Measurements from ENCODE around the gene C14orf93. TPM values are rescaled to one million over a fixed set of nuclear protein-coding genes. Genes with fewer than 3 reads are reported as not detected.
A peak's percentile ranks its signal among the peaks of the same experiment; 100 is the strongest.

C14orf93 gene
- total RNA-seq, 1 donor from 2014 or later = 12.1 TPM

- H3K4me3 Mint-ChIP-seq (ENCODE audit: unreplicated experiment) = no peak overlapping the region
- no peak for TF ChIP-seq CTCF (IDR thresholded peaks at IDR 0.05; ENCODE audit: partially characterized antibody, unreplicated experiment)
- peaks cover 6% of the 10 kb centered on the region for H3K36me3 Mint-ChIP-seq (ENCODE audit: unreplicated experiment)
- no peak for DNase-seq
- peaks cover 8% of the 10 kb centered on the region for H3K9me3 Mint-ChIP-seq (ENCODE audit: unreplicated experiment)
- no peak overlapping the region for H3K27ac Mint-ChIP-seq (ENCODE audit: unreplicated experiment)
- peaks cover 12% of the 10 kb centered on the region for H3K27me3 Mint-ChIP-seq (ENCODE audit: unreplicated experiment)
- peaks cover 11% of the 10 kb centered on the region for H3K4me1 Mint-ChIP-seq (ENCODE audit: low read depth, unreplicated experiment)
These were observed 35.7 kb upstream of the C14orf93 start for GRCh38 chr14:23045419-23046357.

- TF ChIP-seq CTCF (IDR thresholded peaks at IDR 0.05; ENCODE audit: partially characterized antibody, unreplicated experiment) = no peak
- no peak for DNase-seq
- peaks cover 11% of the 10 kb centered on the region for H3K4me1 Mint-ChIP-seq (ENCODE audit: low read depth, unreplicated experiment)
- no peak overlapping the region for H3K27ac Mint-ChIP-seq (ENCODE audit: unreplicated experiment)
- peaks cover 8% of the 10 kb centered on the region for H3K9me3 Mint-ChIP-seq (ENCODE audit: unreplicated experiment)
- H3K27me3 Mint-ChIP-seq (ENCODE audit: unreplicated experiment) = peaks cover 11% of the 10 kb centered on the region
- peaks cover 6% of the 10 kb centered on the region for H3K36me3 Mint-ChIP-seq (ENCODE audit: unreplicated experiment)
- H3K4me3 Mint-ChIP-seq (ENCODE audit: unreplicated experiment) = no peak overlapping the region
These were observed 34.9 kb upstream of the C14orf93 start for GRCh38 chr14:23044840-23045239.

GRCh38 chr14:23043754-23044153, 33.8 kb upstream of the C14orf93 start:
- DNase-seq = no peak
- no peak overlapping the region for H3K27ac Mint-ChIP-seq (ENCODE audit: unreplicated experiment)
- H3K4me1 Mint-ChIP-seq (ENCODE audit: low read depth, unreplicated experiment) = peaks cover 11% of the 10 kb centered on the region
- H3K9me3 Mint-ChIP-seq (ENCODE audit: unreplicated experiment) = peaks cover 8% of the 10 kb centered on the region
- peaks cover 6% of the 10 kb centered on the region for H3K36me3 Mint-ChIP-seq (ENCODE audit: unreplicated experiment)
- H3K27me3 Mint-ChIP-seq (ENCODE audit: unreplicated experiment) = peaks cover 15% of the 10 kb centered on the region
- TF ChIP-seq CTCF (IDR thresholded peaks at IDR 0.05; ENCODE audit: partially characterized antibody, unreplicated experiment) = no peak
- no peak overlapping the region for H3K4me3 Mint-ChIP-seq (ENCODE audit: unreplicated experiment)

GRCh38 chr14:23043145-23043544, 33.2 kb upstream of the C14orf93 start:
- Mint-ChIP-seq H3K27ac (ENCODE audit: unreplicated experiment) (no peak overlapping the region), H3K36me3 (ENCODE audit: unreplicated experiment) (peaks cover 6% of the 10 kb centered on the region), H3K9me3 (ENCODE audit: unreplicated experiment) (peaks cover 8% of the 10 kb centered on the region), H3K4me3 (ENCODE audit: unreplicated experiment) (peak overlapping the region; percentile 3), H3K27me3 (ENCODE audit: unreplicated experiment) (peaks cover 15% of the 10 kb centered on the region), H3K4me1 (ENCODE audit: low read depth, unreplicated experiment) (peaks cover 11% of the 10 kb centered on the region)
- no peak for DNase-seq
- TF ChIP-seq CTCF (IDR thresholded peaks at IDR 0.05; ENCODE audit: partially characterized antibody, unreplicated experiment) = no peak
